ENCODE results near the gene TCF7L1.

The TCF7L1 gene

GRCh38 chr2:85276571-85277118 lies 143.5 kb downstream of the TCF7L1 start:
- ATAC-seq (no peak), DNase-seq (no peak)
- no peaks in the 10 kb centered on the region for H3K9me3 Mint-ChIP-seq
- H3K27me3 Mint-ChIP-seq = peaks cover 17% of the 10 kb centered on the region
- H3K4me1 Mint-ChIP-seq = no peaks in the 10 kb centered on the region
- no peak overlapping the region for H3K27ac Mint-ChIP-seq
- no peak overlapping the region for H3K4me3 Mint-ChIP-seq

- H3K27ac Mint-ChIP-seq = peak overlapping the region in 1 of 2 donors; percentile 45
- H3K27me3 Mint-ChIP-seq = peaks cover 15% of the 10 kb centered on the region
- DNase-seq (no peak), ATAC-seq (no peak)
- no peak overlapping the region for H3K4me3 Mint-ChIP-seq
- H3K9me3 Mint-ChIP-seq = no peaks in the 10 kb centered on the region
- no peaks in the 10 kb centered on the region for H3K4me1 Mint-ChIP-seq
Measured at GRCh38 chr2:85277416-85278158, 144.4 kb downstream of the TCF7L1 start.

- ATAC-seq = no peak
- Mint-ChIP-seq H3K4me1 (no peaks in the 10 kb centered on the region), H3K27ac (peak overlapping the region in 1 of 2 donors; percentile 45), H3K27me3 (peaks cover 8% of the 10 kb centered on the region), H3K4me3 (no peak overlapping the region), H3K9me3 (no peaks in the 10 kb centered on the region)
- DNase-seq = no peak
Measured at GRCh38 chr2:85278361-85278760, 145.2 kb downstream of the TCF7L1 start.

- H3K27ac Mint-ChIP-seq = peak overlapping the region in 1 of 2 donors; percentile 48
- H3K4me3 Mint-ChIP-seq = no peak overlapping the region
- ATAC-seq (no peak), DNase-seq (no peak)
- H3K9me3 Mint-ChIP-seq = no peaks in the 10 kb centered on the region
- H3K27me3 Mint-ChIP-seq = peaks cover 6% of the 10 kb centered on the region
- peaks cover 6% of the 10 kb centered on the region for H3K4me1 Mint-ChIP-seq
Measured at GRCh38 chr2:85281553-85281952, 148.4 kb downstream of the TCF7L1 start.

GRCh38 chr2:85282914-85283313 lies 149.7 kb downstream of the TCF7L1 start:
- H3K27me3 Mint-ChIP-seq = no peaks in the 10 kb centered on the region
- H3K4me3 Mint-ChIP-seq = no peak overlapping the region
- no peak for ATAC-seq
- H3K27ac Mint-ChIP-seq = no peak overlapping the region
- no peak for DNase-seq
- no peaks in the 10 kb centered on the region for H3K9me3 Mint-ChIP-seq
- H3K4me1 Mint-ChIP-seq = peaks cover 12% of the 10 kb centered on the region

- no peaks in the 10 kb centered on the region for H3K9me3 Mint-ChIP-seq
- no peak for ATAC-seq
- peaks cover 12% of the 10 kb centered on the region for H3K4me1 Mint-ChIP-seq
- H3K27ac Mint-ChIP-seq = peak overlapping the region in 1 of 2 donors; percentile 43
- no peak overlapping the region for H3K4me3 Mint-ChIP-seq
- no peaks in the 10 kb centered on the region for H3K27me3 Mint-ChIP-seq
- DNase-seq = no peak
Measured at GRCh38 chr2:85283641-85284040, 150.4 kb downstream of the TCF7L1 start.

GRCh38 chr2:85286918-85287317 lies 153.7 kb downstream of the TCF7L1 start:
- DNase-seq = no peak
- no peak for ATAC-seq
- Mint-ChIP-seq H3K4me1 (peaks cover 22% of the 10 kb centered on the region), H3K27ac (peak overlapping the region; percentile 24 to 84), H3K27me3 (no peaks in the 10 kb centered on the region), H3K4me3 (peak overlapping the region in 1 of 2 donors; percentile 4), H3K9me3 (peaks cover 0 to 5% of the 10 kb centered on the region in 2 donors)

- H3K4me1 Mint-ChIP-seq = peaks cover 22% of the 10 kb centered on the region
- DNase-seq (no peak), ATAC-seq (no peak)
- H3K27me3 Mint-ChIP-seq = no peaks in the 10 kb centered on the region
- peaks cover 0 to 5% of the 10 kb centered on the region in 2 donors for H3K9me3 Mint-ChIP-seq
- H3K4me3 Mint-ChIP-seq = no peak overlapping the region
- H3K27ac Mint-ChIP-seq = no peak overlapping the region
Measured at GRCh38 chr2:85287721-85288120, 154.5 kb downstream of the TCF7L1 start.

- no peak overlapping the region for H3K27ac Mint-ChIP-seq
- no peaks in the 10 kb centered on the region for H3K27me3 Mint-ChIP-seq
- DNase-seq = no peak
- peaks cover 22% of the 10 kb centered on the region for H3K4me1 Mint-ChIP-seq
- H3K9me3 Mint-ChIP-seq = peaks cover 0 to 5% of the 10 kb centered on the region in 2 donors
- no peak overlapping the region for H3K4me3 Mint-ChIP-seq
- ATAC-seq = no peak
Measured at GRCh38 chr2:85288244-85288725, 155.1 kb downstream of the TCF7L1 start.

GRCh38 chr2:85291425-85292023 lies 158.3 kb downstream of the TCF7L1 start:
- H3K4me1 Mint-ChIP-seq = peaks cover 16% of the 10 kb centered on the region

GRCh38 chr2:85302121-85302520 lies 168.9 kb downstream of the TCF7L1 start:
- H3K4me1 Mint-ChIP-seq = peaks cover 20% of the 10 kb centered on the region
- DNase-seq (no peak), ATAC-seq (no peak)
- no peak overlapping the region for H3K4me3 Mint-ChIP-seq
- H3K27me3 Mint-ChIP-seq = no peaks in the 10 kb centered on the region
- H3K27ac Mint-ChIP-seq = no peak overlapping the region
- no peaks in the 10 kb centered on the region for H3K9me3 Mint-ChIP-seq

More at GRCh38 chr2:85291425-85292023, 158.3 kb downstream of the TCF7L1 start:
- no peaks in the 10 kb centered on the region for H3K27me3 Mint-ChIP-seq
- peak overlapping the region; percentile 74 to 75 for H3K27ac Mint-ChIP-seq
- no peak for DNase-seq
- peaks cover 0 to 5% of the 10 kb centered on the region in 2 donors for H3K9me3 Mint-ChIP-seq
- ATAC-seq = peak; percentile 45
- H3K4me3 Mint-ChIP-seq = peak overlapping the region; percentile 24 to 30

GRCh38 chr2:85303780-85304531 lies 170.8 kb downstream of the TCF7L1 start:
- Mint-ChIP-seq H3K4me3 (no peak overlapping the region), H3K27me3 (no peaks in the 10 kb centered on the region), H3K27ac (peak overlapping the region in 1 of 2 donors; percentile 60), H3K4me1 (peaks cover 32% of the 10 kb centered on the region), H3K9me3 (no peaks in the 10 kb centered on the region)
- no peak for ATAC-seq
- no peak for DNase-seq

GRCh38 chr2:85307527-85307897 lies 174.3 kb downstream of the TCF7L1 start:
- H3K9me3 Mint-ChIP-seq = no peaks in the 10 kb centered on the region
- DNase-seq = no peak
- H3K4me1 Mint-ChIP-seq = peaks cover 49% of the 10 kb centered on the region
- ATAC-seq = no peak
- peak overlapping the region; percentile 60 to 81 for H3K4me3 Mint-ChIP-seq
- no peaks in the 10 kb centered on the region for H3K27me3 Mint-ChIP-seq
- peak overlapping the region; percentile 91 to 97 for H3K27ac Mint-ChIP-seq

GRCh38 chr2:85308201-85308600 lies 175.0 kb downstream of the TCF7L1 start:
- ATAC-seq = no peak
- no peak overlapping the region for H3K27ac Mint-ChIP-seq
- no peaks in the 10 kb centered on the region for H3K27me3 Mint-ChIP-seq
- DNase-seq = no peak
- H3K4me1 Mint-ChIP-seq = peaks cover 49% of the 10 kb centered on the region
- peak overlapping the region in 1 of 2 donors; percentile 88 for H3K4me3 Mint-ChIP-seq
- no peaks in the 10 kb centered on the region for H3K9me3 Mint-ChIP-seq

GRCh38 chr2:85308896-85309555 lies 175.8 kb downstream of the TCF7L1 start:
- ATAC-seq (peak; percentile 51), DNase-seq (no peak)
- H3K27ac Mint-ChIP-seq = peak overlapping the region; percentile 51 to 86
- no peaks in the 10 kb centered on the region for H3K9me3 Mint-ChIP-seq
- no peaks in the 10 kb centered on the region for H3K27me3 Mint-ChIP-seq
- peaks cover 55% of the 10 kb centered on the region for H3K4me1 Mint-ChIP-seq
- peak overlapping the region; percentile 71 to 88 for H3K4me3 Mint-ChIP-seq
